ENCODE measurements around the gene AVPR1B.

- TF ChIP-seq EZH2 (IDR thresholded peaks at IDR 0.05; ENCODE audit: borderline replicate concordance, low read depth, low read length, severe bottlenecking): no peak
- no peak for TF ChIP-seq CTCF (IDR thresholded peaks at IDR 0.05; ENCODE audit: borderline replicate concordance, extremely low read depth, low read length, poor library complexity, severe bottlenecking)
These were observed 28.6 kb upstream of the AVPR1B start for GRCh38 chr1:206145771-206146290.

All from DND-41 (cell line).